ENCODE data around the gene HTR5A.

HTR5A gene

GRCh38 chr7:155107126-155107525 lies 37.0 kb downstream of the HTR5A start:
- no peaks in the 10 kb centered on the region for H3K36me3 Mint-ChIP-seq (ENCODE audit: low read depth)
- no peak overlapping the region for H3K27ac Mint-ChIP-seq
- no peaks in the 10 kb centered on the region for H3K9me3 Mint-ChIP-seq
- no peak overlapping the region for H3K4me3 Mint-ChIP-seq
- no peaks in the 10 kb centered on the region for H3K4me1 Mint-ChIP-seq (ENCODE audit: low read depth)
- peaks cover 22% of the 10 kb centered on the region for H3K27me3 Mint-ChIP-seq (ENCODE audit: low read depth)
- no peak for DNase-seq (ENCODE audit: low spot score)

DNA sequence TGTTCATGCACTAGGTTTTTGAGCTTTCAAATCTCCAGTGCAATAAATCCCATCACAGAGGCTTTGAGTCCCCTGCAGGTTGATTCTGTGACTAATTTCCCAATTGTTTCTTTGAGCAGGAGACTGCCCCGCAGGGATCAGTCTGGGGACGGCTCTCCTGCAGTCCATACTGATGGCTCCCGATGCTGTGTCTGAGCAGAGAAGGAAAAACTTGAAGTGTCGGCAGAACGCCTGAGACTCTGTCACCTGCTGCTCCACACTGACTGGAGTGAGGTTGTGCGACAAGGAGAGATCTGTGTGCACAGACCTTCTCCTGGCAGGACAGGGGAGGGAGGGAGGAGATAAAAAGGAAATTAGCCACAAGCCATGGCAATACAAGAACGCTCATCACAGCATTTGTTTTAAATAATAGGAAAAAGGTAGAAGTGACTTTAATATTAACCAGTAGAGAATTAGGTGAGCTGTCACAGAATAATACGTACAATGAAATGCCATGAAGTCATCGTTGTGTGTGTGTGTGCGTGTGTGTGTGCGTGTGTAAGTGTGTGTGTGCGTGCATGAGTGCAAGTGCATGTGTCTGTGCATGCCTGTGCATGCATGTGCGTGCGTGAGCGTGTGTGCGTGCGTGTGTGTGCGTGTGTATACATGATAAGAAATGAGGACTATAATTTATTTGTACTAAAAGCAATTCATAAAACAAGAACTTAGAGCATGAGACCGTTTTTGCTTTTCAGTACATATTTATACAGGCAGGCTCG lies 38.2 kb downstream of the HTR5A start:
- Mint-ChIP-seq H3K27me3 (ENCODE audit: low read depth) (peaks cover 27% of the 10 kb centered on the region), H3K4me1 (ENCODE audit: low read depth) (no peaks in the 10 kb centered on the region), H3K27ac (no peak overlapping the region), H3K9me3 (no peaks in the 10 kb centered on the region), H3K4me3 (no peak overlapping the region), H3K36me3 (ENCODE audit: low read depth) (no peaks in the 10 kb centered on the region)
- no peak for DNase-seq (ENCODE audit: low spot score)

DNA sequence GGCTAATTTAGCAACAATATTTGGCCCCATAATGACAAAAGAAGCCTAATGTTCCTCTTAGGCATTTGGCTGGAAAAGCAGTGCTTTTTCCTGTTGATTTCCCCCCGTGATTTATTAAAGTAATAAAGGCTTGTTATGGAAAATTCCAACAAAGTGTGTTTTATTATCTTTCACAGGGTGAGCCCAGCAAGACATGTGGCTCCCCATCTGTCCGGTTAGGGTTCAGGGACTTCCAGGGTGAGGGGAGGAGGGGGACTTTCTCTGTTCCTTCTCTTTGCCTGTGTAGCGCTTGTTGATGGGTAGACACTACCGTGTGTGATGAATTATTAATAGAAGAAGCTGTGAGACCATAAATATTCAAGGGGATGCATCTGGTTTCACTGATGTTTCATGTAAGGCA lies 39.0 kb downstream of the HTR5A start:
- no peaks in the 10 kb centered on the region for H3K36me3 Mint-ChIP-seq (ENCODE audit: low read depth)
- H3K27me3 Mint-ChIP-seq (ENCODE audit: low read depth), result peaks cover 27% of the 10 kb centered on the region
- H3K4me1 Mint-ChIP-seq (ENCODE audit: low read depth), result peaks cover 3% of the 10 kb centered on the region
- no peaks in the 10 kb centered on the region for H3K9me3 Mint-ChIP-seq
- H3K27ac Mint-ChIP-seq, result no peak overlapping the region
- no peak overlapping the region for H3K4me3 Mint-ChIP-seq
- DNase-seq (ENCODE audit: low spot score), result no peak

GRCh38 chr7:155115288-155115687 lies 45.2 kb downstream of the HTR5A start:
- H3K9me3 Mint-ChIP-seq, result peaks cover 11% of the 10 kb centered on the region
- no peak overlapping the region for H3K27ac Mint-ChIP-seq
- H3K27me3 Mint-ChIP-seq (ENCODE audit: low read depth), result peaks cover 25% of the 10 kb centered on the region
- peaks cover 7% of the 10 kb centered on the region for H3K4me1 Mint-ChIP-seq (ENCODE audit: low read depth)
- no peak for DNase-seq (ENCODE audit: low spot score)
- no peaks in the 10 kb centered on the region for H3K36me3 Mint-ChIP-seq (ENCODE audit: low read depth)
- H3K4me3 Mint-ChIP-seq, result no peak overlapping the region

DNA sequence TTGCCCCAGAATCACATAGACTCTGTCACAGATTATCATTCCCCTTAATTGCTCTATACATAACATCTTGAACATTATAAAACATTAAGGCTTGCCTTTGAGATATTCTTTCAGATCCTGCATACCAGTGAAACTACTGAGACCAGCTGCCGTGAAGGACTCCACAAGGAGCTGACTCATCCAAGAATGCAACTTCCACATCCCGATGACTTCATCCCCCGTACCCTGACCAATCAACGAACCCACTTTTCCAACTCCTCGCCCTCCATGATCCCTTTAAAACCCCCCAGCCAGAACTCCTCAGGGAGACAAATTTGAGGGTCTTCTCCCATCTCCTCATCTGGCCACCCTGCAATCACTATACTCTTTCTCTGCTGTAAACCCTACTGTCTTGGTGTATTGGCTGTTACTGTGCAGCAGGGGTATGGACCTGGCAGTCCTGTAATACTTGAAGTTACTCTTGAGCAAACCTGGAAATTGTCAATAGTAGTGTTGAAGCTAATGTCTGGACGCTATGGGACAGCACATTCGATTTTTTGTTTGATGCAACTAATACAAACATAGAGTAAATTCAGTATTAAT lies 49.8 kb downstream of the HTR5A start:
- Mint-ChIP-seq H3K27ac (no peak overlapping the region), H3K27me3 (ENCODE audit: low read depth) (peaks cover 21% of the 10 kb centered on the region), H3K4me1 (ENCODE audit: low read depth) (no peaks in the 10 kb centered on the region), H3K36me3 (ENCODE audit: low read depth) (no peaks in the 10 kb centered on the region), H3K4me3 (no peak overlapping the region), H3K9me3 (peaks cover 24% of the 10 kb centered on the region)
- DNase-seq (ENCODE audit: low spot score), result no peak

DNA sequence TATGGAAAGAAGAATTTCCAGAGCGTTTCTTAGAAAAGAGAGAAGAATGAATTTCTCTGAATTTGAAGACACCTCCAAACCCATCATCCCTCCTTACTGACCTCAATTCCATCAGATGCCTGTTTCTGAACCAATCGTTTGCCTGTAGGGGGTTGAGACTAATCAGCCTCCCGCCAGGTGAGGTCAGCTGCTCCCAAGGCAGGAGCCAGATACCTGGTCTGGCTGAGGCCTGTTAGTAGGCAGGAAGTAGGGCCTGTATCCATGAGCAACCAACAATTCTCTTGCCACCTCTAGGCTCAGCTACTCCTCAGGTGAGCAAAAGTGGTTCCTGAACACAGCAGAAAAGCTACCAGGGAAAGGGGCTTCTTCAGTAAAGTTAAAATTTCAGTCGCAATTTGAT lies 50.3 kb downstream of the HTR5A start:
- H3K27me3 Mint-ChIP-seq (ENCODE audit: low read depth), result peaks cover 21% of the 10 kb centered on the region
- H3K4me3 Mint-ChIP-seq, result no peak overlapping the region
- H3K9me3 Mint-ChIP-seq, result peaks cover 24% of the 10 kb centered on the region
- no peaks in the 10 kb centered on the region for H3K36me3 Mint-ChIP-seq (ENCODE audit: low read depth)
- H3K27ac Mint-ChIP-seq, result no peak overlapping the region
- DNase-seq (ENCODE audit: low spot score), result no peak
- H3K4me1 Mint-ChIP-seq (ENCODE audit: low read depth), result no peaks in the 10 kb centered on the region

DNA sequence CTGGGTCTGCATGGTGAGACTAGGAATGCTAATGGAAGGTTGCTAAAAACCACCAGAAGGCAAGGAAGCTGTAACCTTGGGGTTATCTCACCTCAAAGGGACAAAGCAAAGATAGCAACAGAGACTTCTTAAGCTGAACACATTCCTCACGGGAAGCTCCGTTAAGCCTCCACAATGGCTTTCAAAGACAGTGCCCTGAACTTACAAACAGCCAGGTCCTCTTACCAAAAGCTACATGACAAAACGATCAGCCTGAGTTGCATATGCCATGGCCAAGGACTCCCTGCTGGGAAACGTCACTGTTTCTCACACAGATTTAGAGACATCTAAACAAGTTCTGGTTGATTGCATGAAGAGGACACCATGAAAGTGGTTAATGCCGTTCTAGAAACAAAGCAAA lies 52.7 kb downstream of the HTR5A start:
- Mint-ChIP-seq H3K4me1 (ENCODE audit: low read depth) (no peaks in the 10 kb centered on the region), H3K27me3 (ENCODE audit: low read depth) (peaks cover 9% of the 10 kb centered on the region)

GRCh38 chr7:155123413-155123812 lies 53.3 kb downstream of the HTR5A start:
- no peaks in the 10 kb centered on the region for H3K4me1 Mint-ChIP-seq (ENCODE audit: low read depth)
- peaks cover 21% of the 10 kb centered on the region for H3K9me3 Mint-ChIP-seq
- no peak for DNase-seq (ENCODE audit: low spot score)
- peaks cover 8% of the 10 kb centered on the region for H3K27me3 Mint-ChIP-seq (ENCODE audit: low read depth)
- H3K4me3 Mint-ChIP-seq, result no peak overlapping the region
- H3K27ac Mint-ChIP-seq, result no peak overlapping the region
- H3K36me3 Mint-ChIP-seq (ENCODE audit: low read depth), result no peaks in the 10 kb centered on the region

More for the DNA sequence above, 52.7 kb downstream of the HTR5A start:
- Mint-ChIP-seq H3K4me3 (no peak overlapping the region), H3K36me3 (ENCODE audit: low read depth) (no peaks in the 10 kb centered on the region), H3K9me3 (peaks cover 21% of the 10 kb centered on the region), H3K27ac (no peak overlapping the region)
- DNase-seq (ENCODE audit: low spot score), result no peak

DNA sequence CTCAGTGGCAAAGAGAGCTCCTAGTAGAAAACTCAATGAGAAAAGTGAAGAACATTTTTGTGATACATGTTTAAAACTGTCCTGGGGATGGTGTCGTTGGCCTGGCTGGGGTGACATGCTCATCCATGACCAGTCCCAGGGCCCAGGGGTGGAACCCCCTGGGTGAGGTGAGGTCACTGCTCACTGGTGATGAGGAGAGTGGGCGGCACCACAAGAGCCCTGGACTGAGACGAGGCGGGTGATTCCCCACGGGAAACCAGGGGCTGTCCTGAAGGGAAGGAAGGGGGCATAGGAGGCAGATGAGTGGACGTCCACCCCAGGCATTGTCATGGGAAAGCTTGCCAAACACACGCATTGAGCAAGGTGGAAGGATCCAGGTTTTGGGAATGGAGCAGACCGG lies 54.6 kb downstream of the HTR5A start:
- Mint-ChIP-seq H3K4me3 (no peak overlapping the region), H3K36me3 (ENCODE audit: low read depth) (no peaks in the 10 kb centered on the region), H3K27ac (no peak overlapping the region), H3K9me3 (peaks cover 18% of the 10 kb centered on the region), H3K4me1 (ENCODE audit: low read depth) (no peaks in the 10 kb centered on the region), H3K27me3 (ENCODE audit: low read depth) (peaks cover 8% of the 10 kb centered on the region)
- DNase-seq (ENCODE audit: low spot score), result no peak

GRCh38 chr7:155129186-155129585 lies 59.1 kb downstream of the HTR5A start:
- no peaks in the 10 kb centered on the region for H3K9me3 Mint-ChIP-seq
- no peak for DNase-seq (ENCODE audit: low spot score)
- no peaks in the 10 kb centered on the region for H3K27me3 Mint-ChIP-seq (ENCODE audit: low read depth)
- no peak overlapping the region for H3K27ac Mint-ChIP-seq
- H3K4me3 Mint-ChIP-seq, result no peak overlapping the region
- no peaks in the 10 kb centered on the region for H3K4me1 Mint-ChIP-seq (ENCODE audit: low read depth)
- H3K36me3 Mint-ChIP-seq (ENCODE audit: low read depth), result no peaks in the 10 kb centered on the region

DNA sequence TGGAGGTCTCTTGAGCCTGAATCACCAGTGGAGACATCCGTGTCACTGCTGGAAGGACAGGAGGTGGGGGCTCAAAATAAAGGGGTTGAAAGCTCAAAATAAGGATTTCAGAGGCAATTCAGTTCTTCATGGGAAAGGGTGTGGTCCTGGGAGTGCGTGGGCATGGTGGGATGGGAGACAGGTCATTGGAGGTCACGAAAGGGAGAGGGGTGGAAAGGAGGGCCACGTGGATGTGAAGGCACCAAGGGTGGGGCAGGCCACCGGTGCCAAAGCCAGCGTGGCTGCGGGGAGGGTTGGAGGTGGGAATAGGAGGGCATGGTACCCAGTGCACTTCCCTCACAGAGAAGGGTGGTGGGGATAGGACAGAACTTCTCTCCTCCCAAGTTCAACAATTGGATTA lies 59.7 kb downstream of the HTR5A start:
- H3K27me3 Mint-ChIP-seq (ENCODE audit: low read depth), result no peaks in the 10 kb centered on the region
- no peaks in the 10 kb centered on the region for H3K4me1 Mint-ChIP-seq (ENCODE audit: low read depth)
- H3K9me3 Mint-ChIP-seq, result no peaks in the 10 kb centered on the region
- no peaks in the 10 kb centered on the region for H3K36me3 Mint-ChIP-seq (ENCODE audit: low read depth)
- H3K27ac Mint-ChIP-seq, result no peak overlapping the region
- no peak overlapping the region for H3K4me3 Mint-ChIP-seq
- no peak for DNase-seq (ENCODE audit: low spot score)

DNA sequence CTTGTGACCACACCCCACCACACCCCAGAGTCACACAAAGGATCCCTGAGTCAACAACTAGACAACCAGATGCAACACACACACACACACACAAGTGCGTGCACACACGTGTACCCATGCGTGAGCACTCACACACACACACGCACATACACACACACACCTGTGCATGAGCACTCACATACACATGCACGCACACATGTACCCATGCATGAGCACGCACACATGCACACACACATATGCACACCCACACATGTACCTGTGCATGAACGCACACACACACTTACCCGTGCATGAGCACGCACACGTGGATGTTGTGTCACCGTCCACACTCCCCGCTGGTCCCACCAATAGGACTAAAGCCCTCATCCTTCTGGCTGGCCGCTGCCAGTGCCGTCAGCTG lies 60.4 kb downstream of the HTR5A start:
- DNase-seq (ENCODE audit: low spot score), result no peak
- H3K4me1 Mint-ChIP-seq (ENCODE audit: low read depth), result no peaks in the 10 kb centered on the region
- H3K9me3 Mint-ChIP-seq, result no peaks in the 10 kb centered on the region
- no peak overlapping the region for H3K27ac Mint-ChIP-seq
- no peak overlapping the region for H3K4me3 Mint-ChIP-seq
- H3K27me3 Mint-ChIP-seq (ENCODE audit: low read depth), result no peaks in the 10 kb centered on the region
- no peaks in the 10 kb centered on the region for H3K36me3 Mint-ChIP-seq (ENCODE audit: low read depth)

- Mint-ChIP-seq H3K36me3 (ENCODE audit: low read depth) (no peaks in the 10 kb centered on the region), H3K27me3 (ENCODE audit: low read depth) (no peaks in the 10 kb centered on the region), H3K4me3 (no peak overlapping the region), H3K27ac (no peak overlapping the region), H3K9me3 (no peaks in the 10 kb centered on the region), H3K4me1 (ENCODE audit: low read depth) (no peaks in the 10 kb centered on the region)
- DNase-seq (ENCODE audit: low spot score), result no peak
Measured at GRCh38 chr7:155131090-155131489, 61.0 kb downstream of the HTR5A start.

DNA sequence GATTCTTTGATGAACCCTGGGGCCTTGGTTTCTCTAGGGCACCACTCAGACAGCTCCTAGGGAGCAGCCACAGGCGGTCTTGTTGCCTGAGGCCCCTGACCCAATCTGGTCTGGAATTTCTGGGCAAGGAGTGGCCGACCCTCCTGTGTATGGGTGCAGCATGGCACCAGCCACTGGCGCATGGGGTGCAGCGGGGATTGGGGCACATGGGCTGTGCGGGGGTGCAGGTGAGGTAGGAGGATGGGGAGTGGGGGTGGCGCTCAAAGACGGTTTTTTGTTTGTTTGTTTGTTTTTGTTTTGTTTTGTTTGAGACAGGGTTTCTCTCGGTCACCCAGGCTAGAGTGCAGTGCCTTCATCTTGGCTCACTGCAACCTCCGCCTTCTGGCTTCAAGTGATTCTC lies 62.3 kb downstream of the HTR5A start:
- no peak overlapping the region for H3K27ac Mint-ChIP-seq
- H3K4me1 Mint-ChIP-seq (ENCODE audit: low read depth), result no peaks in the 10 kb centered on the region
- no peak for DNase-seq (ENCODE audit: low spot score)
- H3K9me3 Mint-ChIP-seq, result no peaks in the 10 kb centered on the region
- H3K36me3 Mint-ChIP-seq (ENCODE audit: low read depth), result no peaks in the 10 kb centered on the region
- H3K4me3 Mint-ChIP-seq, result no peak overlapping the region
- H3K27me3 Mint-ChIP-seq (ENCODE audit: low read depth), result no peaks in the 10 kb centered on the region

Data from T-helper 2 cell treated with Interferon-gamma antibody and Interleukin-4, amounts not matched to agents 5 μg/mL and 100 μg/mL, for 36 hours (primary cell).